Fibroblast of lung (primary cell): ENCODE results near the gene PRR23E. TPM values are rescaled to one million over a fixed set of nuclear protein-coding genes. Genes with fewer than 3 reads are reported as not detected.

Experiments
- DNase-seq, 2 donors: peaks; one replicate each; pipeline versions ENCODE4 v3.0.0 to v3.0.0-alpha.2; 2010; ENCODE audit warnings: low read depth in 2 of 2
- H2AFZ ChIP-seq: 2 replicates; pipeline ENCODE4 v1.5.1; 2012; ENCODE audit warnings: low read length, control low read depth, inconsistent platforms
- H3K27ac ChIP-seq: 2 replicates; pipeline ENCODE4 v1.5.1; 2011; ENCODE audit warnings: low read length, control low read depth; ENCODE audit not compliant: insufficient read depth
- H3K27me3 ChIP-seq: 2 replicates; pipeline ENCODE4 v1.5.1; 2011; ENCODE audit warnings: mild to moderate bottlenecking, low read length; ENCODE audit not compliant: control insufficient read depth, insufficient read depth
- H3K36me3 ChIP-seq: 2 replicates; pipeline ENCODE4 v1.5.1; 2011; ENCODE audit warnings: low read length; ENCODE audit not compliant: control insufficient read depth, insufficient read depth
- H3K4me1 ChIP-seq: 2 replicates; pipeline ENCODE4 v1.5.1; 2011; ENCODE audit warnings: low read length; ENCODE audit not compliant: control insufficient read depth, insufficient read depth; ENCODE audit errors: extremely low read depth
- H3K4me2 ChIP-seq: 2 replicates; pipeline ENCODE4 v1.5.1; 2011; ENCODE audit warnings: low read length, control low read depth; ENCODE audit not compliant: insufficient read depth; ENCODE audit errors: extremely low read depth
- H3K4me3 ChIP-seq, 4 experiments: fragments of 200-600 bp in 1 of 4; sonication (generic) in 1 of 4; replicated peaks in 1 of 4; 2 replicates each; pipeline ENCODE4 v1.5.1; 2011 to 2016; ENCODE audit warnings: low read length in 4 of 4, low read depth in 3 of 4, mild to moderate bottlenecking in 3 of 4, control low read depth in 2 of 4, inconsistent platforms in 1 of 4, mixed read lengths in 1 of 4; ENCODE audit not compliant: insufficient read depth in 1 of 4; ENCODE audit errors: control extremely low read depth in 1 of 4
- H3K79me2 ChIP-seq: 2 replicates; pipeline ENCODE4 v1.5.1; 2012; ENCODE audit warnings: mild to moderate bottlenecking, low read length, inconsistent platforms; ENCODE audit not compliant: control insufficient read depth, insufficient read depth
- H3K9ac ChIP-seq: 2 replicates; pipeline ENCODE4 v1.5.1; 2011; ENCODE audit warnings: mild to moderate bottlenecking, low read length, control low read depth; ENCODE audit not compliant: insufficient read depth
- H3K9me3 ChIP-seq: 2 replicates; pipeline ENCODE4 v1.5.1; 2012; ENCODE audit warnings: low read depth, low read length; ENCODE audit not compliant: control insufficient read depth, insufficient read depth
- H4K20me1 ChIP-seq: 2 replicates; pipeline ENCODE4 v1.5.1; 2011; ENCODE audit warnings: low read length; ENCODE audit not compliant: control insufficient read depth, insufficient read depth; ENCODE audit errors: extremely low read depth
- EZH2 ChIP-seq: IDR thresholded peaks from 2 replicates; pipeline ENCODE4 v1.5.1; 2012; ENCODE audit warnings: low read length, control low read depth, mild to moderate bottlenecking; ENCODE audit errors: missing control alignments
- polyA plus RNA-seq, 2 donors: library from polyadenylated mRNA; depleted of rRNA in 1 of 2; stranded (reverse) in 1 of 2; unstranded in 1 of 2; fragments of >200 nt; gene quantifications; 2 replicates each; pipeline ENCODE4 v1.2.1, GENCODE V29; 2011 to 2012; ENCODE audit warnings: missing spikeins in 1 of 2
- total RNA-seq: library from RNA; depleted of rRNA; stranded (reverse); fragments of >200 nt; gene quantifications from 2 replicates; pipeline ENCODE4 v1.2.1, GENCODE V29; 2014
- TF ChIP-seq, protein P1 (sequence below), 2 donors: IDR thresholded peaks in 1 of 2; conservative IDR thresholded peaks in 1 of 2; 1 replicate in 1 of 2; 2 replicates in 1 of 2; pipeline ENCODE4 v1.5.1; 2011 to 2012; ENCODE audit warnings: low read length in 2 of 2, control low read depth in 1 of 2, inconsistent platforms in 1 of 2, low read depth in 1 of 2, mild to moderate bottlenecking in 1 of 2

The PRR23E gene
- total and polyA plus RNA-seq, 2 donors (not counting 1 experiment from before 2014, with no cell fraction given), result not detected

DNA sequence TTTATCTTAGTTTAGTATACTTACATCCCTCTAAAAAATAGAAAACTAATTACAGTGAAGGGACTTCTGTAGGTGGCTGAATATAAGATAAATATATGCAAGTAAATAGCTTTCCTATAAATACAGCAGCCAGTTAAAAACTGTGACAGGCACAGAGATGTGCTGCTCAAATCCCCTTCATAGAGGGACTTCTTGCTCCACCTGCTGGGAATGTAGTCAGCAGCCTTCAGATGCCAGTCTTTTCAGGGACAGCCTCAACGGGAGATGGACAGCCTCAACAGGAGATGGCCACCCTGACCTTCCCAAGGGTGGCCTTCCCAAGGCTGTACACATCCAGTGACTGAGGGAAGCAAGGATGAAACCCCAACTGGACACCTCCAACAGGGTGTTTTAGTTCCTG is 15.7 kb upstream of the PRR23E start:
- Histone ChIP-seq H3K4me1 (peaks cover 8% of the 10 kb centered on the region), H2AFZ (no peak overlapping the region), H3K4me3 (no peak overlapping the region), H3K9me3 (no peaks in the 10 kb centered on the region), H3K36me3 (no peaks in the 10 kb centered on the region), H3K9ac (no peak overlapping the region), H3K27me3 (no peaks in the 10 kb centered on the region), H3K4me2 (no peak overlapping the region), H4K20me1 (no peaks in the 10 kb centered on the region), H3K27ac (no peak overlapping the region), H3K79me2 (no peaks in the 10 kb centered on the region)
- DNase-seq, result no peak
- TF ChIP-seq, protein P1, sequence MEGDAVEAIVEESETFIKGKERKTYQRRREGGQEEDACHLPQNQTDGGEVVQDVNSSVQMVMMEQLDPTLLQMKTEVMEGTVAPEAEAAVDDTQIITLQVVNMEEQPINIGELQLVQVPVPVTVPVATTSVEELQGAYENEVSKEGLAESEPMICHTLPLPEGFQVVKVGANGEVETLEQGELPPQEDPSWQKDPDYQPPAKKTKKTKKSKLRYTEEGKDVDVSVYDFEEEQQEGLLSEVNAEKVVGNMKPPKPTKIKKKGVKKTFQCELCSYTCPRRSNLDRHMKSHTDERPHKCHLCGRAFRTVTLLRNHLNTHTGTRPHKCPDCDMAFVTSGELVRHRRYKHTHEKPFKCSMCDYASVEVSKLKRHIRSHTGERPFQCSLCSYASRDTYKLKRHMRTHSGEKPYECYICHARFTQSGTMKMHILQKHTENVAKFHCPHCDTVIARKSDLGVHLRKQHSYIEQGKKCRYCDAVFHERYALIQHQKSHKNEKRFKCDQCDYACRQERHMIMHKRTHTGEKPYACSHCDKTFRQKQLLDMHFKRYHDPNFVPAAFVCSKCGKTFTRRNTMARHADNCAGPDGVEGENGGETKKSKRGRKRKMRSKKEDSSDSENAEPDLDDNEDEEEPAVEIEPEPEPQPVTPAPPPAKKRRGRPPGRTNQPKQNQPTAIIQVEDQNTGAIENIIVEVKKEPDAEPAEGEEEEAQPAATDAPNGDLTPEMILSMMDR (conservative IDR thresholded peaks at IDR 0.05 in 1 of 2, IDR thresholded peaks at IDR 0.05 in 1 of 2; ENCODE audit: low read depth in 1 of 2, low read length in 2 of 2), result no peak
- TF ChIP-seq EZH2, result no peak

DNA sequence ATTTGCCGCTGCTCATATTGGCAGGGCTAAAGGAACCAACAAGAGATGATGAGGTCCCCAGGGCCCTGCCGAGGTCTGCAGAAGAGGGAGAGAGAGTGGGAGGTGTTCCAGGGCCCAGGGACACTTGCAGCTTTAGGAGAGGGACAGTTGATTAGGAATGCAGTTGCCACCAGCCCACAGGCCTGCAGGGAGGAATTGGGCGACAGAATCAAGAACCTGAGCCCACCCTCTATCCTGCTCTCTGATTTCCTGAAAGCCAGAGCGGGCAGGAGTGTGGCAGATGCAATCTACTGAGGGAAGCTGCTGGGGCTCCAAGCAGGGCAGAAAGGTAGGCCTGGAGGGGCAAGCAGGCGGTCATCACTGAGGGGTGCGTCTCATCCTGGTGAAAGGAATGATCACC is 12.1 kb upstream of the PRR23E start:
- H3K4me3 ChIP-seq, result no peak overlapping the region
- no peaks in the 10 kb centered on the region for H3K4me1 ChIP-seq
- H3K9me3 ChIP-seq, result no peaks in the 10 kb centered on the region
- no peak overlapping the region for H2AFZ ChIP-seq
- DNase-seq, result no peak
- H4K20me1 ChIP-seq, result no peaks in the 10 kb centered on the region
- H3K27ac ChIP-seq, result no peak overlapping the region
- H3K79me2 ChIP-seq, result no peaks in the 10 kb centered on the region
- H3K27me3 ChIP-seq, result no peaks in the 10 kb centered on the region
- no peak overlapping the region for H3K9ac ChIP-seq
- no peaks in the 10 kb centered on the region for H3K36me3 ChIP-seq
- TF ChIP-seq, protein P1 (conservative IDR thresholded peaks at IDR 0.05 in 1 of 2, IDR thresholded peaks at IDR 0.05 in 1 of 2; ENCODE audit: low read depth in 1 of 2, low read length in 2 of 2), result no peak
- TF ChIP-seq EZH2, result no peak
- no peak overlapping the region for H3K4me2 ChIP-seq

DNA sequence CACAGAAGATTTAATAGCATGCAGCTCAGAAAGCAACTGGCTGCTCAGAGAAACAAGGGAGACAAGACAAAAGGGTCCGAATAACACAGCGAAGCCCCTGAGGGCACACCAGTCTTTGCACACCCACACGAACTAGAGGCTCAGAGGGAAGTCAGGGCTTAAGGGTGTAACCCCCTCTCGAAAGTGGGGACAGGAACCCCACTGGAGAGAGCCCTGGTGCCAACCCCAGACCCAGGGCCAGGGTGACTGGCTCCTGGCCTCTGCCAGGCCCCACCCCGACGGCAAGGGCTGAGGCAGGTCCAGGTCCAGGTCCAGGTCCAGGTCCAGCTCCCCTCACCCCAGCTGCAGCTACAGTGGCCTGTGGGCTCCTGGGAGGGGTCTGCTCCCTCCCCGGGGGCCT is 10.5 kb upstream of the PRR23E start:
- no peak for DNase-seq
- H3K4me1 ChIP-seq, result no peaks in the 10 kb centered on the region
- H3K27ac ChIP-seq, result no peak overlapping the region
- no peak overlapping the region for H3K4me3 ChIP-seq
- H4K20me1 ChIP-seq, result no peaks in the 10 kb centered on the region
- H2AFZ ChIP-seq, result no peak overlapping the region
- no peaks in the 10 kb centered on the region for H3K36me3 ChIP-seq
- no peaks in the 10 kb centered on the region for H3K27me3 ChIP-seq
- no peak for TF ChIP-seq EZH2
- TF ChIP-seq, protein P1 (conservative IDR thresholded peaks at IDR 0.05 in 1 of 2, IDR thresholded peaks at IDR 0.05 in 1 of 2; ENCODE audit: low read depth in 1 of 2, low read length in 2 of 2), result no peak
- no peaks in the 10 kb centered on the region for H3K9me3 ChIP-seq
- no peak overlapping the region for H3K9ac ChIP-seq
- H3K79me2 ChIP-seq, result no peaks in the 10 kb centered on the region
- H3K4me2 ChIP-seq, result no peak overlapping the region
